Activated CD8-positive, alpha-beta memory T cell treated with anti-CD3 and anti-CD28 coated beads, Interleukin-2, amount 50 U/mL, for 1 hour (primary cell): Measurements from ENCODE around the gene ACTL10.

Source experiments
- DNase-seq: peaks from one replicate; pipeline ENCODE4 v3.0.0-alpha.2; 2020; ENCODE audit errors: extremely low read depth

The ACTL10 gene

GRCh38 chr20:33663161-33664084 lies 3.3 kb upstream of the ACTL10 start:
- peak; percentile 16 for DNase-seq

GRCh38 chr20:33664085-33664761 lies 2.5 kb upstream of the ACTL10 start:
- DNase-seq: no peak

- DNase-seq: no peak
Measured at GRCh38 chr20:33664762-33665144, 2.0 kb upstream of the ACTL10 start.

GRCh38 chr20:33667245-33667675 lies 517 bp downstream of the ACTL10 start:
- DNase-seq: no peak

- DNase-seq: peak; percentile 36
Measured at GRCh38 chr20:33667676-33668465, 1.1 kb downstream of the ACTL10 start.

- DNase-seq: no peak
Measured at GRCh38 chr20:33668466-33669155, 1.9 kb downstream of the ACTL10 start.

- DNase-seq: no peak
Measured at GRCh38 chr20:33669224-33669623, 2.5 kb downstream of the ACTL10 start.

GRCh38 chr20:33669873-33670640 lies 3.3 kb downstream of the ACTL10 start:
- DNase-seq: no peak

- DNase-seq: no peak
Measured at GRCh38 chr20:33670715-33671499, 4.2 kb downstream of the ACTL10 start.

- DNase-seq: no peak
Measured at GRCh38 chr20:33671573-33672288, 5.0 kb downstream of the ACTL10 start.

GRCh38 chr20:33672426-33673113 lies 5.8 kb downstream of the ACTL10 start:
- no peak for DNase-seq

GRCh38 chr20:33673114-33673409 lies 6.3 kb downstream of the ACTL10 start:
- no peak for DNase-seq

- no peak for DNase-seq
Measured at GRCh38 chr20:33673410-33674293, 6.9 kb downstream of the ACTL10 start.

GRCh38 chr20:33674294-33675135 lies 7.8 kb downstream of the ACTL10 start, which contains the start of gene NECAB3:
Gene NECAB3, minus strand, starts transcription at chr20:33674428. Its CDS starts 76 bp downstream, at chr20:33674352.
- no peak for DNase-seq

- DNase-seq: no peak
Measured at GRCh38 chr20:33675136-33675959, 8.6 kb downstream of the ACTL10 start.

- no peak for DNase-seq
Measured at GRCh38 chr20:33676121-33676520, 9.4 kb downstream of the ACTL10 start.
